ENCODE measurements around the gene PIK3R5. TPM values are rescaled to one million over a fixed set of nuclear protein-coding genes. Genes with fewer than 3 reads are reported as not detected.

PIK3R5 gene
- total RNA-seq, 1 experiment from 2014 or later, result 5.9 TPM

- TF ChIP-seq PRDM15 (CRISPR knock-in tag; IDR thresholded peaks at IDR 0.05), result no peak
Observed at GRCh38 chr17:8965394-8966168, at the start of gene PIK3R5 (continued).

- CTCF ChIA-PET, result interaction anchor here (0.5 to 1.7 kb wide), 4 partner anchors 8 to 152 kb away, joined by 3 to 9 read pairs (median 4); no protein-coding TSS in a partner anchor
- H3K9me3 Mint-ChIP-seq, result no peaks in the 10 kb centered on the region
- H3K27me3 Mint-ChIP-seq (ENCODE audit: low read depth), result peaks cover 79% of the 10 kb centered on the region
Observed at GRCh38 chr17:9011001-9011400, 45.5 kb upstream of the PIK3R5 start.

DNA sequence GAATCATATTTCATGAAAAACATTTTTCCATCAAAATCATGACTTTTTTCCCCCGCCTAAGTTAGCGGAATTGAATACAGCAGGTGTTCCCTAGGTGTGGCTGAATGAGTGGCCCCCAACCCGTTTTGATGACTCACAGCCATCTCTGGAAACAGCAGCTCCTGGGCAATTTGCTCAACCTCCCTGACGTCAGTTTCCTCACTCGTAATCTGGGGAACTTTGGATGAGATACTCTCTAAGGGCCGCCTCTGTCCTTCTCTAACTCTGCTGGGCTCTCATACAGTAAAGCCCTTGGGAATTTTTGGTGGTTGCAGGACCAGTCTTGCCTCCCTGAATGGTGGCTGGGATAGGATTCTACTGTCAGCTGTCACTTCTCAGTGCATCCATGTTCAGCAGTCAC is 44.2 kb upstream of the PIK3R5 start:
- TF ChIP-seq, protein P1, sequence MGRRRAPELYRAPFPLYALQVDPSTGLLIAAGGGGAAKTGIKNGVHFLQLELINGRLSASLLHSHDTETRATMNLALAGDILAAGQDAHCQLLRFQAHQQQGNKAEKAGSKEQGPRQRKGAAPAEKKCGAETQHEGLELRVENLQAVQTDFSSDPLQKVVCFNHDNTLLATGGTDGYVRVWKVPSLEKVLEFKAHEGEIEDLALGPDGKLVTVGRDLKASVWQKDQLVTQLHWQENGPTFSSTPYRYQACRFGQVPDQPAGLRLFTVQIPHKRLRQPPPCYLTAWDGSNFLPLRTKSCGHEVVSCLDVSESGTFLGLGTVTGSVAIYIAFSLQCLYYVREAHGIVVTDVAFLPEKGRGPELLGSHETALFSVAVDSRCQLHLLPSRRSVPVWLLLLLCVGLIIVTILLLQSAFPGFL (CRISPR knock-in tag; IDR thresholded peaks at IDR 0.05; ENCODE audit: borderline replicate concordance), result no peak
- TF ChIP-seq ZBTB43 (CRISPR knock-in tag; IDR thresholded peaks at IDR 0.05) (no peak), CREM (CRISPR knock-in tag; IDR thresholded peaks at IDR 0.05) (no peak), FOXP4 (CRISPR knock-in tag; IDR thresholded peaks at IDR 0.05) (no peak)
- TF ChIP-seq, protein P2, sequence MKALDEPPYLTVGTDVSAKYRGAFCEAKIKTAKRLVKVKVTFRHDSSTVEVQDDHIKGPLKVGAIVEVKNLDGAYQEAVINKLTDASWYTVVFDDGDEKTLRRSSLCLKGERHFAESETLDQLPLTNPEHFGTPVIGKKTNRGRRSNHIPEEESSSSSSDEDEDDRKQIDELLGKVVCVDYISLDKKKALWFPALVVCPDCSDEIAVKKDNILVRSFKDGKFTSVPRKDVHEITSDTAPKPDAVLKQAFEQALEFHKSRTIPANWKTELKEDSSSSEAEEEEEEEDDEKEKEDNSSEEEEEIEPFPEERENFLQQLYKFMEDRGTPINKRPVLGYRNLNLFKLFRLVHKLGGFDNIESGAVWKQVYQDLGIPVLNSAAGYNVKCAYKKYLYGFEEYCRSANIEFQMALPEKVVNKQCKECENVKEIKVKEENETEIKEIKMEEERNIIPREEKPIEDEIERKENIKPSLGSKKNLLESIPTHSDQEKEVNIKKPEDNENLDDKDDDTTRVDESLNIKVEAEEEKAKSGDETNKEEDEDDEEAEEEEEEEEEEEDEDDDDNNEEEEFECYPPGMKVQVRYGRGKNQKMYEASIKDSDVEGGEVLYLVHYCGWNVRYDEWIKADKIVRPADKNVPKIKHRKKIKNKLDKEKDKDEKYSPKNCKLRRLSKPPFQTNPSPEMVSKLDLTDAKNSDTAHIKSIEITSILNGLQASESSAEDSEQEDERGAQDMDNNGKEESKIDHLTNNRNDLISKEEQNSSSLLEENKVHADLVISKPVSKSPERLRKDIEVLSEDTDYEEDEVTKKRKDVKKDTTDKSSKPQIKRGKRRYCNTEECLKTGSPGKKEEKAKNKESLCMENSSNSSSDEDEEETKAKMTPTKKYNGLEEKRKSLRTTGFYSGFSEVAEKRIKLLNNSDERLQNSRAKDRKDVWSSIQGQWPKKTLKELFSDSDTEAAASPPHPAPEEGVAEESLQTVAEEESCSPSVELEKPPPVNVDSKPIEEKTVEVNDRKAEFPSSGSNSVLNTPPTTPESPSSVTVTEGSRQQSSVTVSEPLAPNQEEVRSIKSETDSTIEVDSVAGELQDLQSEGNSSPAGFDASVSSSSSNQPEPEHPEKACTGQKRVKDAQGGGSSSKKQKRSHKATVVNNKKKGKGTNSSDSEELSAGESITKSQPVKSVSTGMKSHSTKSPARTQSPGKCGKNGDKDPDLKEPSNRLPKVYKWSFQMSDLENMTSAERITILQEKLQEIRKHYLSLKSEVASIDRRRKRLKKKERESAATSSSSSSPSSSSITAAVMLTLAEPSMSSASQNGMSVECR (CRISPR knock-in tag; IDR thresholded peaks at IDR 0.05; ENCODE audit: borderline replicate concordance), result no peak
- Mint-ChIP-seq H3K9me3 (no peaks in the 10 kb centered on the region), H3K36me3 (no peaks in the 10 kb centered on the region; the same call in 1 of the 2 replicates), H3K27ac (no peak overlapping the region), H3K4me3 (no peak overlapping the region), H3K4me1 (peaks cover 20% of the 10 kb centered on the region), H3K27me3 (ENCODE audit: low read depth) (peaks cover 88% of the 10 kb centered on the region)
- ATAC-seq (no peak), DNase-seq (ENCODE audit: low spot score) (no peak)
- ChIA-PET CTCF (interaction anchor here (0.8 kb wide), 1 partner anchor 11 kb away, joined by 4 read pairs; no protein-coding TSS in a partner anchor), POLR2A (no interaction called here)

More at GRCh38 chr17:9011001-9011400, 45.5 kb upstream of the PIK3R5 start:
- no peak for ATAC-seq
- no peak overlapping the region for H3K4me3 Mint-ChIP-seq
- H3K27ac Mint-ChIP-seq, result no peak overlapping the region
- no peak for DNase-seq (ENCODE audit: low spot score)
- POLR2A ChIA-PET, result no interaction called here
- H3K36me3 Mint-ChIP-seq, result no peaks in the 10 kb centered on the region
- TF ChIP-seq NR2C2 (CRISPR knock-in tag; IDR thresholded peaks at IDR 0.05) (no peak), ZNF396 (CRISPR knock-in tag; IDR thresholded peaks at IDR 0.05; ENCODE audit: borderline replicate concordance) (no peak), NR3C1 (CRISPR knock-in tag; conservative IDR thresholded peaks at IDR 0.05; ENCODE audit: low read depth) (no peak), NFE2L1 (CRISPR knock-in tag; IDR thresholded peaks at IDR 0.05) (no peak), HMGXB4 (CRISPR knock-in tag; IDR thresholded peaks at IDR 0.05) (no peak)
- H3K4me1 Mint-ChIP-seq, result peaks cover 16% of the 10 kb centered on the region

Data from WTC11 (cell line).